NCI-H2171 (cell line): Measurements from ENCODE around the gene CYFIP2.

Experiments
- DNase-seq: peaks from one replicate; lab custom pipeline; 2025; lab: John Stamatoyannopoulos, UW

Gene CYFIP2

DNA sequence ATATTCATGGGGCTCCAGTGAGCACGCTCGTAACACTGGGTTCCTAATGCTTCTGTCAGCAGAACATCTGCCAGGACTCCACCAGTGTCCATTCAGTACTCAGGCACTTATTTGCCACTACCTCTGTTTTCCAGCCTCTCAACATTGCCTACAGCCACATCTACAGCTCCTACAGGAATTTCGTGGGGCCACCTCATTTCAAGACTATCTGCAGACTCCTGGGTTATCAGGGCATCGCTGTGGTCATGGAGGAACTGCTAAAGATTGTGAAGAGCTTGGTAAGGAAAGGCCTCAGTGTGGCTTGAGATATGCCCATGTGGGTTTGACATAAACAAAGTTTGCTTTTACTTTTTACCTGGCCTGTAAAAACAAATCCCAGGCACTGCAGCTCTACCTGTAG is 92.9 kb downstream of the CYFIP2 start:
- no peak for DNase-seq

- DNase-seq, result no peak
These were observed 93.6 kb downstream of the CYFIP2 start for GRCh38 chr5:157359356-157360055.

DNA sequence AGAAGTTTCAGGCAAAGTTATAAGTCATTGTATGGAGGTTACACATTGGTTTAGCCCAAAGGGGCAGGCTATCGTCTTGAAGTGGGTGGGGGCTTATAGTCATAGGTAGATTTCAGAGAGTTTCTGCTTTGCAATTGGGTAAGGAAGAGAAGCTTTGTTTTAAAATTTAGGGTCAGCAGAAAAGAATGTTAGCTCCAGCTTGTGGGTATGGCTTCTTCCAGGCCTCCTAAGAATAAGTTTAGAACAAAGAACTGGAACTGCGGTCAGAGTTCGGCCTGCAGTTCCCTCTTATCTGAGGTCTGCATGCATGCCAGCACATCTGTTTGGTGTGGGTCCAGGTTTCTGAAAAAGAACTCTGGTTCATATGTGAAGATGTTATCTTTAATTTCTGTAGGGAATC is 96.1 kb downstream of the CYFIP2 start:
- DNase-seq, result no peak

DNA sequence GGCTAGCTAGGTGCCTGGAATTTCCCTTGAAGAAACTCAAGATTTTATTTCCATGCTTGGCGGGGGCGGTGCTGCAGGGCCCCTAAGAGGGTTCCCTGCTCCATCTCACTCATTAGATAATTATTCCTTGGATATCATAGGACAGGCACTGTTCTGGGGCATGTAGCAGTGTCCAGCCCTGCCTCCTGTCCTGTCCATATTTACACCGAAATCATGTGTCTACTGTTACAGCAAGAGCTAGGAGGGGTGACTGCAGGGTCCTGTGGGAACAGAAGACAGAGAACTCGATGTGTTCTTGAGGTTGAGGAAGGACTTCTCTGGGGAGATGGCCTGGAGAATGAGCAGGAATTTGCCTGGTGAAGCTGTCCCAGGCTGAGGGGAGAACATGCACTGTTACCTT is 96.6 kb downstream of the CYFIP2 start:
- no peak for DNase-seq

DNA sequence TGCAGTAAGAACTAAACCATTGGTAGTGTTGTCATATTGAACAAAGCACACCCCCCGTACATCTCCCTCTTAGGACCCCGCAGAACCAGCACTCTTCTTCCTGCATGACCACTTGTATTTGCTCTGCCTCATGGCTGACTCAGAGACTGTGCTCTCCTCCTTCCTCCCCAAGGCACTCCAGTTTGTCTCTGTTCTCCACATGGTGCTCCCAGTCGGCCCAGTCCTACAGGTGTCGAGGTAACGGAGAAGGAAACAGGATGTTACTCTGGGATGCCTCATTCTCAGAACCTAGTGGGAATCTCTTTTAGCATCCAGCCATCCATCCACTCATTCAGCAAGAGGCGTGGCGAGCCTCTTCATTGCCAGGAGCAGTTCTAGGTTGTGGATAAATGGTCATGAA is 97.1 kb downstream of the CYFIP2 start:
- no peak for DNase-seq

- no peak for DNase-seq
These were observed 99.8 kb downstream of the CYFIP2 start for GRCh38 chr5:157365732-157366131.

DNA sequence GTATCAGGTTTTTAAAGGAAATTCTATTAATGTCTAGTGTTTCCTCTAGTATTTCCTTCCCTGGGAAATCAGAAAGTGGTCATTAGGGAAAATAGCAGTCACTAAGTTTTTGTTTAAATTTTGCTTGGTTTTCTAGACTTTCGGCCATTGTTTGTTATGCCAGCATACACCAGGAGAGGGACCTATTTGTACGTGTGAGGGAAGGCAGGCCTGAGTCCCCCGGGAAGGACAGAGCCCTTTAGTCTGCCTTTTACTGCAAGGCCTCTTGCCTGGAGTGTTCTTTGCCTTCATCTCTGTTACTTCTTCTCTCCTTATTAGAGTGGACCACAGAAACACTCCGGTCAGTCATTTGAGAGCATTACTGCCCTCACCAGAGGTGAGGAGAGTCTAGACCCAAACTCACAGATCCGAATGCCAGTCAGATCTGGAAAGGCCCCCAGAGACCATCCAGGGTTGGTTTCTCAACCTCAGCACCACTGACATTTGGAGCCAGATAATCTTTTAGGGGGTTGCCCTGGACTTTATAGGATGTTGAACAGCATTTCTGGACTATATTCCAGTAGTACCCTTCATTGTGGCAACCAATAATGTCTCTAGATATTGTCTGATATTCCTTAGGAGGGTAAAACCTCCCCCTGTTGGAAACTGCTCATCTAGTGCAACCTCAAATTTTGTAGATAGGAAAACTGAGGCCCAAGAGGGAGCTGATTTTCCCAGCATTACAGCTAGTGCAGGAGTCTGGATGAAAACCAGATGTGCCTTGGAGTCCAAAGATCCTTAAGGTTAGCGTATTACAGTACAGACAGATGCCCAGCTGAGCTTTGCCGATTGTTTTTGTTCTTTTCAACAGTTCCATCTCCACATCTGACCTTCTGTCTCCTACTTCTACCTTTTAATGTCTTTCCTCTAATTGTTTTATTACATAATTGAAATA is 101.1 kb downstream of the CYFIP2 start:
- no peak for DNase-seq

GRCh38 chr5:157369507-157369906 is 103.6 kb downstream of the CYFIP2 start:
- DNase-seq, result no peak

GRCh38 chr5:157370967-157371366 is 105.0 kb downstream of the CYFIP2 start:
- no peak for DNase-seq

DNA sequence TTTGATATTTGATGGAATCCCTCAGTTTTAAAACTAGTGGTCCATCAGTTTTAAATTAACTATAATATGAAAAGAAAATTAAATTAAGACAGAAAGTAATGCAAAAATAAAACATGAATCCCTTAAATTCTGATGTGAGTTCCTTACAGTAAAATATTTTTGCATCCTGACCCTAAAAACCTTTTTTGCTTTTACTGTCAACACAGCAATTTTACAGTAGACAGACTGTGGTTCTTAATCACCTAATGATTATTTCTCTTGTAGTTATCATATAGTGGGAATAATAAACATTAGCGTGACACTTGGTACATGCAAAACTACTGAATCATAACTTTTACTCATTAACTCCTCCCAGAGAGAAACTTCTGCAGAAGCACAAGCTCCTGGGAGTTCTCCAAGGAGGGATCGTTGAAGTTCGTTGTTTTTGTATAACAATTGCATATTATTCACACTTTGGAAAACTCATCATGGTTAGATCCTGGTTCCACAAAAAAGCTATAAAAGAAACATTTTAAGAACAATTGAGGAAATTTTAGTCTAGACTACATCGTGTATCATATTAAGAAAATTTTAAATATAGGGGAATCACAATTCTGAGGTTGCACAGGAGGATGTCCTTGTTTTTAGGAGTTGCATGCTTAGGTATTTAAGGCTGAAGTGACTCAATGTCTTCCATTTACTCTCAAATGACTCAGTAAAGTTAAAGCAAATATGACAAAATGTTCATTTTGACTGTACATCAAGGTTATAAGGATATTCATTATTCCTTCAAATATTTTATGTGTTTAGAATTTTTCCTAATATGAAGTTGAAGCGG is 105.9 kb downstream of the CYFIP2 start:
- DNase-seq, result no peak

DNA sequence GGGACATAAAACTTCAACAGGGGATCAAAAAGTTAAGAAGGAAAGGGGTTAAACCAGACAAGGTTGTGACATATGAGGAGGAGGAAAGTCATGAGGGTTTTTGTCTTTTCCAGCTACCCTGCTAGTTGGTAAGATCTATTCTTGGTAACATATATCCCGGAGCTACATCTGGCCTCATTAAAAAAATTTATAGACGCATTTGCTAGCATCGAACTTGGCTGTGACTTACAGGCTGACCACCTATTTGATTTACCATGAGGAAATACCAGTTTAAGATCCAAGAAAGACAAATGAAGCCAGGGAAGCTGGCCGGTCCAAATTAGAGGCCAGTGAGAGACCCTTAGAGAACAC is 106.5 kb downstream of the CYFIP2 start:
- DNase-seq, result no peak

- DNase-seq, result no peak
These were observed 112.6 kb downstream of the CYFIP2 start for GRCh38 chr5:157378509-157378908.

- DNase-seq, result no peak
These were observed 114.1 kb downstream of the CYFIP2 start for GRCh38 chr5:157379983-157380382.

DNA sequence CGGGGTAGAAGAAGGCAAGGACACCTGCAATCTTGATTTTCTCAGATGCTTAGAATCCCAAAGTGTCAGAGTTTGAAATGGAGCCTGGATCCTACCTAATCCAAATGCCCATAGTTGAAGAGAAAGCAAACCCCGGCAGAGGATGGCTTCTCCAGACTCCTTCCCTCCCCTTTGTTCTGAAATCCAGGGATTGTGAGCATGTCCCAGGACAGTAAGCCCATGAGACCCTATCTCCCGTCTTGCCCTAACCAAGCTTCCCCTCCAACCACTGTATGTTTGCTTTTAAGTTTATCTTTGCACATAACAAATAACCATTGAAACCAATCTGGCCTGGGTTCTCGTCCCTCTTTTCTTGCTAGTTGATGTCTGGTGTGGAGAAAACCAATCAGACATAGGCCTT is 115.8 kb downstream of the CYFIP2 start:
- no peak for DNase-seq

GRCh38 chr5:157382996-157383800 is 117.3 kb downstream of the CYFIP2 start:
- DNase-seq, result no peak

DNA sequence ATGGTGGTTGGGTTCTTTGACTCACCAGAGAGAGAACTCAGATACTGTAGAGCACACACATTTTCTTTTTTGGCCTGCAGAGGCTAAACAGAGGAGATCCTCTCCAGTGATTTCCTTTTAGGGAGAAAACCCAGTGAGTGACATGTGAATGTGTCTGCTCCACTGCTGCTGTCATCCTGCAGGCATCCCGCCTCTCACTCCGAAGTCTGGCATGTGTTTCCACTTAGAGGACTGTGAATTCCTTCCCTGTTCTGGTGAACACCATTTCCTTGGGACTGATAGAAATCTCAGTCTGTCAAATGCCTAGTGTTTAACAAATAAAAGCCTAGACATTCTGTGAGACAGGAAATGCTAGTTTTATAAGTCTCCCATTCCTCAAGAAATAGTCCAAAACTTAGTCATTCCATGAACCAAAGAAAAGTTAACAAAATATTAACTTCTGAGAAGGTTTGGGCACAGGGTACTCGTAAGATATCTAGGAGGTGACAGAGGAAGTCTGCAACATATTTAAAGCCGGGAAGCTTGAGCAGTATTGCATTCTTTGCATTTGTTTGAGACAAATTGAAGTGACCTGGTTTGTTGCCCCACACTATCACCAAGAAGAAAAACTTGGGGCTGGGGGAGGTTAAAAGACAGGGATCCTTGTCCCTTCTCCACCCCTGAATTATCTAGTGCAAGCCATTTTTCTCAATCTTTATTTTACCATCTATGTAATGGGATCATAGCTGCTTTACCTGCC is 119.2 kb downstream of the CYFIP2 start:
- no peak for DNase-seq

- no peak for DNase-seq
These were observed 121.2 kb downstream of the CYFIP2 start for GRCh38 chr5:157387041-157387563.

DNA sequence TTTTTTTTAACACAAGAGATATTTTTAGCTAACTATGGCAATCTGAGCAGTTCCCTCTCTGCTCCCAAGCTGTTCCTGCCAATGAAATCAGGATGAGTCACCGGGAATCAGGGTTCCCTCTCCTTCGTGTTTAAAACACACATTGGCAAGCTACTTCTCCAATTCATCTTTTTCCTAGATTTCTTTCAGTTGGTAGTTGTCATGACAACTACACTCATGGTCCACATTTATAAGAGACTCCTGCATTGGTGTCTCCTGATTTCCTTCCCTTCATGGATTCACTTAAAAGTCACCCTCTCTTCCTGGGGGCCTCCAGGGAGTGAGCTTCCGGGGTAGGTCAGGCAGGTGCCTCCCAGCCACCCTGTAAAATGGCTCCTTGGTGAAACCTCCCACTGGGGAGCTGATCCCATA is 121.8 kb downstream of the CYFIP2 start:
- DNase-seq, result no peak

GRCh38 chr5:157388111-157388710 is 122.3 kb downstream of the CYFIP2 start:
- DNase-seq, result no peak

DNA sequence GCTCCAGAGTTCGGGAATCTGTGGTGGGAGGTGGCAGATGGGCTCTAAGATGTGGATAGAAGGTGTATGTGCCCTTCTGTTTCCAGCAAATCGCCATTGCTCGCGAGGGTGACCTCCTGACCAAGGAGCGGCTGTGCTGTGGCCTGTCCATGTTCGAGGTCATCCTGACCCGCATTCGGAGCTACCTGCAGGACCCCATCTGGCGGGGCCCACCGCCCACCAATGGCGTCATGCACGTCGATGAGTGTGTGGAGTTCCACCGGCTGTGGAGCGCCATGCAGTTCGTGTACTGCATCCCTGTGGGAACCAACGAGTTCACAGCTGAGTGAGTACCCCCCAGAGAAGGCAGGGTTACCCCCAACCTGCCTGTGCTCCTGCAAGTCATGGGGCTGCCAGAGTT is 123.2 kb downstream of the CYFIP2 start:
- DNase-seq, result no peak
